ENCODE data around the gene SLC9A1.

GRCh38 chr1:27179379-27179778 lies 24.5 kb upstream of the SLC9A1 start:
- no peak for TF ChIP-seq CTCF (IDR thresholded peaks at IDR 0.05)
- no peak for TF ChIP-seq POLR2AphosphoS5 (IDR thresholded peaks at IDR 0.05)
